Upper lobe of right lung (tissue), 1 donor: Measurements from ENCODE around the gene FBXL22. TPM values are rescaled to one million over a fixed set of nuclear protein-coding genes. Genes with fewer than 3 reads are reported as not detected.

Experiments
- ATAC-seq: fragments of 200-7000 bp; cut with Tn5 transposase; one replicate; pipeline ENCODE4 v1.9.1; 2020; ENCODE audit warnings: mild to moderate bottlenecking, moderate library complexity
- DNase-seq: peaks from one replicate; pipeline ENCODE4 v3.0.0-alpha.2; 2020
- H3K27ac ChIP-seq: fragments of 200-600 bp; one replicate; pipeline ENCODE4 v1.8.0; 2022
- H3K27me3 ChIP-seq: fragments of 200-600 bp; one replicate; pipeline ENCODE4 v1.8.0; 2022; ENCODE audit warnings: mild to moderate bottlenecking
- H3K36me3 ChIP-seq: fragments of 200-600 bp; one replicate; pipeline ENCODE4 v1.8.0; 2022
- H3K4me1 ChIP-seq: fragments of 200-600 bp; one replicate; pipeline ENCODE4 v1.8.0; 2022
- H3K4me3 ChIP-seq: fragments of 200-600 bp; one replicate; pipeline ENCODE4 v1.8.0; 2022; ENCODE audit warnings: mild to moderate bottlenecking
- H3K9me3 ChIP-seq: fragments of 200-600 bp; one replicate; pipeline ENCODE4 v1.8.0; 2022
- intact Hi-C: fragments of 100-400 bp; cut with DNase I; formaldehyde crosslinking; loops from one replicate; pipeline ENCODE4 v1.11.0; 2022
- total RNA-seq: library from RNA; stranded (reverse); fragmentation: NEBNext Ultra II Directional; extraction: Animal tissue kit (Norgen Biotek cat#: 25700); gene quantifications from one replicate; pipeline ENCODE4 v1.2.1, GENCODE V29; 2021
- TF ChIP-seq, protein P1 (sequence below): fragments of 200-600 bp; IDR thresholded peaks from one replicate; pipeline ENCODE4 v1.8.0; 2022; ENCODE audit warnings: antibody characterized with exemption
- donor health status: DM: no; HTN: yes; CAD: no; lungs with severe emphysema.

The FBXL22 gene
- total RNA-seq, 1 donor from 2014 or later = 0.98 TPM

DNA sequence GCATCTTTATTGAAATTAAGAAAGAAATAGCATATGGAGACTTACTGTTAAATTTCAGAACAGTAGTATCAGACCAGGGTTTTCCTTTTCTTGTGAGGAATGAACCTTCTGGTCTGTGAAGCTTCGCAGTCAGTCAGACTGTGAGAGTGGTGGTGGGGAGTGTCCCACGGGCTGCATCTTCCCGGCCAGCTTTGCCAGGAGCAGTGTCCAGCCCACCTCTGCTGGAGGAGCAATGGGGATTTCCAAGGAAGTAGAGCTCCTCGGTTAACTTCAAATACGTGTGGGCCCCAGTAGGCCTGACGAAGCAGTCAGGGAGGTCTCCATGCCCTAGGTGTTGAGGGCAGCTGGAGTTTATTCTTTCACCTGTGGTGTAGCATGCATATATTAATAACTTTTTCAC is 40.9 kb upstream of the FBXL22 start:
- Histone ChIP-seq H3K4me1 (peaks cover 27% of the 10 kb centered on the region), H3K4me3 (no peak overlapping the region), H3K27ac (no peak overlapping the region), H3K27me3 (no peaks in the 10 kb centered on the region), H3K36me3 (peaks cover 56% of the 10 kb centered on the region), H3K9me3 (no peaks in the 10 kb centered on the region)
- no peak for DNase-seq
- intact Hi-C loops = no loop called here
- TF ChIP-seq, protein P1, sequence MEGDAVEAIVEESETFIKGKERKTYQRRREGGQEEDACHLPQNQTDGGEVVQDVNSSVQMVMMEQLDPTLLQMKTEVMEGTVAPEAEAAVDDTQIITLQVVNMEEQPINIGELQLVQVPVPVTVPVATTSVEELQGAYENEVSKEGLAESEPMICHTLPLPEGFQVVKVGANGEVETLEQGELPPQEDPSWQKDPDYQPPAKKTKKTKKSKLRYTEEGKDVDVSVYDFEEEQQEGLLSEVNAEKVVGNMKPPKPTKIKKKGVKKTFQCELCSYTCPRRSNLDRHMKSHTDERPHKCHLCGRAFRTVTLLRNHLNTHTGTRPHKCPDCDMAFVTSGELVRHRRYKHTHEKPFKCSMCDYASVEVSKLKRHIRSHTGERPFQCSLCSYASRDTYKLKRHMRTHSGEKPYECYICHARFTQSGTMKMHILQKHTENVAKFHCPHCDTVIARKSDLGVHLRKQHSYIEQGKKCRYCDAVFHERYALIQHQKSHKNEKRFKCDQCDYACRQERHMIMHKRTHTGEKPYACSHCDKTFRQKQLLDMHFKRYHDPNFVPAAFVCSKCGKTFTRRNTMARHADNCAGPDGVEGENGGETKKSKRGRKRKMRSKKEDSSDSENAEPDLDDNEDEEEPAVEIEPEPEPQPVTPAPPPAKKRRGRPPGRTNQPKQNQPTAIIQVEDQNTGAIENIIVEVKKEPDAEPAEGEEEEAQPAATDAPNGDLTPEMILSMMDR = no peak
- ATAC-seq = no peak

- TF ChIP-seq, protein P1 = no peak
- no peak overlapping the region for H3K27ac ChIP-seq
- H3K36me3 ChIP-seq = peaks cover 61% of the 10 kb centered on the region
- H3K9me3 ChIP-seq = no peaks in the 10 kb centered on the region
- no peak overlapping the region for H3K4me3 ChIP-seq
- intact Hi-C loops = no loop called here
- peaks cover 26% of the 10 kb centered on the region for H3K4me1 ChIP-seq
- DNase-seq (no peak), ATAC-seq (no peak)
- no peaks in the 10 kb centered on the region for H3K27me3 ChIP-seq
Observed at GRCh38 chr15:63556736-63557135, 40.5 kb upstream of the FBXL22 start.

- peaks cover 89% of the 10 kb centered on the region for H3K36me3 ChIP-seq
- H3K27ac ChIP-seq = no peak overlapping the region
- intact Hi-C loops = no loop called here
- H3K9me3 ChIP-seq = no peaks in the 10 kb centered on the region
- H3K4me1 ChIP-seq = no peaks in the 10 kb centered on the region
- ATAC-seq (no peak), DNase-seq (no peak)
- no peaks in the 10 kb centered on the region for H3K27me3 ChIP-seq
- TF ChIP-seq, protein P1 = no peak
- H3K4me3 ChIP-seq = no peak overlapping the region
Observed at GRCh38 chr15:63559753-63560152, 37.4 kb upstream of the FBXL22 start.

DNA sequence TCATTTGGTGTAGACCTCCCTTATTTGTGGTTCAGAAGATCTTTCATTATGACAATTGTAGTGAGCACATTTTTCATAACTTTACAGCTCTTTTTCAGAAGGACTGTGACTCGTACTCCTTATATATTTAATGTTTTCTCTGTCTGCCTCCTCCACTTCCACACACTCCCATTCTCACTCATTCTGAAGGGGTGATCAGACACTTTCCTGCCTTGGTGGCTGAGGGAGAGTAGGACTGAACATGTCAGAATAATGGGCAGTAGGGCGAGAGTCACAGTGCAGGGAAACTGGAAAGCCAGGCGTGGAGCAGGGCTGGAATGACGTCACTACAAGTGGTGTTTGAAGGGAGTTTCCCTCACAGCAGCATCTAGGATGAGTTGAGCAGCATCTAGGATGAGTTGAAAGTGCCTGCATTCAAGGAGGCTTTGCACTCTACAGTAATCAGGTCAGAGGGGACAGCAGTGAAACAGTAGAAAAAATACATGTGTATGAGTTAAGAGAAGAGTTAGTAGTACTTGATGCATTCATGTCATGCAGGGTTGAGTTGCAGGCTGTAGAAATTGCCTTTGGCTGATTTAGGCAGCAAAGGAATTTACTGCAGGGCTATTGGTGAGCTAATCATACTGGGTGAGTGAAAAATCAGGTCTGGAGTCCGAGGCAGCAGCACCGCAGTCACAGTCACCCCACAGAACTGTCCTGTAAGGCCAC is 36.3 kb upstream of the FBXL22 start:
- DNase-seq = no peak
- H3K27me3 ChIP-seq = no peaks in the 10 kb centered on the region
- no peaks in the 10 kb centered on the region for H3K4me1 ChIP-seq
- no peak overlapping the region for H3K27ac ChIP-seq
- H3K9me3 ChIP-seq = no peaks in the 10 kb centered on the region
- ATAC-seq = no peak
- TF ChIP-seq, protein P1 = no peak
- intact Hi-C loops = no loop called here
- peaks cover 91% of the 10 kb centered on the region for H3K36me3 ChIP-seq
- H3K4me3 ChIP-seq = no peak overlapping the region

DNA sequence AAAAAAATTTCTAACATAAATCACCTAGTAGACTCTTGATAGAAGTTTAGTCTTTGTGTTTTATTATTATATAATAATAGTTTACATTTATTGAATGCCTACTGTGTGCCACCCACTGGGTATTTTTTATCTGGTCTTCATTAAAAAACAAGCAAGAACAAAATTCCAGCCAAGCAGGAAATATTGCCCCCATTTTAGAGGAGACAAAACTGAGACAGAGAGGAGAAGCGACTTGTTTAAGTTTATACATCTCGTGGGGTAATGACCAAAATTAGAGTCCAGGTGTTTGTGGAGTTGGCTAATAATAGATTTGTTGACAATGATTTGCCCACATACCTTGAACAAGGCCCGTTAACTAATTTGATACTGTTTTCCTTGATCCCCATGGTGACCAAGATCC is 33.1 kb upstream of the FBXL22 start:
- Histone ChIP-seq H3K4me3 (no peak overlapping the region), H3K4me1 (no peaks in the 10 kb centered on the region), H3K27ac (no peak overlapping the region), H3K9me3 (no peaks in the 10 kb centered on the region), H3K27me3 (no peaks in the 10 kb centered on the region), H3K36me3 (peaks cover 84% of the 10 kb centered on the region)
- intact Hi-C loops = no loop called here
- DNase-seq (no peak), ATAC-seq (no peak)
- TF ChIP-seq, protein P1 = no peak
